ENCODE measurements around the gene MYO16.

Gene MYO16

GRCh38 chr13:108889324-108889984, 260.0 kb downstream of the MYO16 start:
- no peak overlapping the region for H4K8ac ChIP-seq (ENCODE audit: low read length)

DNA sequence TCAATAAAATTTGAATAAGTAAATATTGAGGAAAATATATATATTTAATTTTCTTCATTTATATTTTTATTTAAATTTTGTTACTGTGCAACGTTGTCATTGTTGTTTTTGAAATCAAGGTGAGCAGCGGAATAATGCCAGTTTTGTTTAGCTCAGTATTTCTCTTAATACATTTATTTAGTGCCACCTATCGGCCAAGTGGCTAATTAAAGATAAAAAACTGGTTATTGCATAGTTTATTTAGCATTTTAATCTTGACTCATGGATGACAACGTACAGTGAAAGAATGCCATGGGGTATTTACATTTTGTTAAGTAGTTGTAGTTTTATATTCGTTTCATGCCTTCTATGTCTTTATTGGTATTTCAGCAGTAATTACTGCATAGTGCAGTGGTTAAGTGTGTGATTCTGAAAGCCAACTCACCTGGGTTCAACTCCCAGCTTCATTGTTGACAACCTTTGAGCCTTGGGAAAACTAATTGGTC, 265.9 kb downstream of the MYO16 start:
- Histone ChIP-seq H3K27ac (ENCODE audit: low read length, poor library complexity, severe bottlenecking) (no peak overlapping the region), H2AFZ (ENCODE audit: low read depth, low read length) (no peak overlapping the region), H3K9me3 (ENCODE audit: control insufficient read depth, low read length) (no peaks in the 10 kb centered on the region), H3K4me1 (ENCODE audit: control insufficient read depth, insufficient read depth, low read depth, low read length) (no peaks in the 10 kb centered on the region), H3K14ac (ENCODE audit: low read length in 2 of 2) (no peak overlapping the region), H3K4me3 (ENCODE audit: insufficient read depth in 1 of 2, low read depth in 1 of 2, low read length in 2 of 2) (no peak overlapping the region), H3K18ac (ENCODE audit: low read depth in 1 of 2, low read length in 2 of 2) (no peak overlapping the region), H2AK5ac (ENCODE audit: low read length, severe bottlenecking) (no peak overlapping the region), H3K79me1 (replicated peaks; ENCODE audit: low read length, poor library complexity, severe bottlenecking) (no peaks in the 10 kb centered on the region), H3K4me2 (ENCODE audit: low read length, poor library complexity, severe bottlenecking) (no peak overlapping the region), H2BK5ac (ENCODE audit: low read depth, low read length, poor library complexity, severe bottlenecking) (no peak overlapping the region), H4K91ac (ENCODE audit: low read length) (no peak overlapping the region), H3K27me3 (ENCODE audit: control insufficient read depth in 1 of 2, insufficient read depth in 1 of 2, low read length in 2 of 2) (no peaks in the 10 kb centered on the region), H2BK120ac (ENCODE audit: low read depth, low read length) (no peak overlapping the region), H3K36me3 (ENCODE audit: control insufficient read depth in 1 of 2, insufficient read depth in 2 of 2, low read depth in 1 of 2, low read length in 2 of 2) (no peaks in the 10 kb centered on the region), H3K9ac (ENCODE audit: low read length) (no peak overlapping the region), H3K4ac (ENCODE audit: low read depth in 1 of 2, low read length in 2 of 2) (no peak overlapping the region), H2BK15ac (ENCODE audit: low read depth, poor library complexity, severe bottlenecking) (no peak overlapping the region), H3K23ac (ENCODE audit: low read length in 2 of 2) (no peak overlapping the region), H4K8ac (ENCODE audit: low read length) (no peak overlapping the region), H2BK12ac (ENCODE audit: low read length in 2 of 2) (no peak overlapping the region)
- 0% methylated on average over 3 of the region's 5 CpGs for WGBS
- peak; percentile 59 for DNase-seq

More at GRCh38 chr13:108889324-108889984, 260.0 kb downstream of the MYO16 start:
- H2BK120ac ChIP-seq (ENCODE audit: low read depth, low read length), result no peak overlapping the region
- no peak overlapping the region for H3K23ac ChIP-seq (ENCODE audit: low read length in 2 of 2)
- no peaks in the 10 kb centered on the region for H3K79me1 ChIP-seq (replicated peaks; ENCODE audit: low read length, poor library complexity, severe bottlenecking)
- H2AFZ ChIP-seq (ENCODE audit: low read depth, low read length), result no peak overlapping the region
- no peak overlapping the region for H3K4me2 ChIP-seq (ENCODE audit: low read length, poor library complexity, severe bottlenecking)
- H3K4me1 ChIP-seq (ENCODE audit: control insufficient read depth, insufficient read depth, low read depth, low read length), result no peaks in the 10 kb centered on the region
- whole genome bisulfite sequencing, result no CpG with 5 or more reads among the region's 2 CpGs
- no peak overlapping the region for H2BK5ac ChIP-seq (ENCODE audit: low read depth, low read length, poor library complexity, severe bottlenecking)
- H3K9me3 ChIP-seq (ENCODE audit: control insufficient read depth, low read length), result no peaks in the 10 kb centered on the region
- no peak overlapping the region for H4K91ac ChIP-seq (ENCODE audit: low read length)
- no peak overlapping the region for H3K4ac ChIP-seq (ENCODE audit: low read depth in 1 of 2, low read length in 2 of 2)
- no peak overlapping the region for H2AK5ac ChIP-seq (ENCODE audit: low read length, severe bottlenecking)
- no peak overlapping the region for H3K4me3 ChIP-seq (ENCODE audit: insufficient read depth in 1 of 2, low read depth in 1 of 2, low read length in 2 of 2)
- H3K36me3 ChIP-seq (ENCODE audit: control insufficient read depth in 1 of 2, insufficient read depth in 2 of 2, low read depth in 1 of 2, low read length in 2 of 2), result no peaks in the 10 kb centered on the region
- H3K9ac ChIP-seq (ENCODE audit: low read length), result no peak overlapping the region
- no peak for DNase-seq
- H2BK15ac ChIP-seq (ENCODE audit: low read depth, poor library complexity, severe bottlenecking), result no peak overlapping the region
- H3K18ac ChIP-seq (ENCODE audit: low read depth in 1 of 2, low read length in 2 of 2), result no peak overlapping the region
- no peak overlapping the region for H2BK12ac ChIP-seq (ENCODE audit: low read length in 2 of 2)
- H3K27ac ChIP-seq (ENCODE audit: low read length, poor library complexity, severe bottlenecking), result no peak overlapping the region
- H3K27me3 ChIP-seq (ENCODE audit: control insufficient read depth in 1 of 2, insufficient read depth in 1 of 2, low read length in 2 of 2), result no peaks in the 10 kb centered on the region
- H3K14ac ChIP-seq (ENCODE audit: low read length in 2 of 2), result no peak overlapping the region

DNA sequence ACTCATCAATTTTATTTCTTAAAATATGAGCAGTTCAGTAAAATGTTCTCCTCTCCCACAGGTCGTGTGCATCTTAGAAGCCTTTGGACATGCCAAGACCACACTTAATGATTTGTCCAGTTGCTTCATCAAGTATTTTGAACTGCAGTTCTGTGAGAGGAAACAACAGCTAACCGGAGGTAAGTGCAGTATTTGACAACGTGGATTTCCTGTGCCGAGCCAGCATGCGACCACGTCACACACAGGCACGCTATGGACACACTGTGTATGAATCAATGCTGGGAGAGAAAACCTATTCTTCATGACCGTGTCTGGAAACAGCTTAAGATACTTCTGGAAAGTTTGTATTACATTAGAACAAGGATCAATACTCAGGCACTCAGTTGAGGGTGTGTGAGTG, 268.5 kb downstream of the MYO16 start:
- no peak overlapping the region for H3K18ac ChIP-seq (ENCODE audit: low read depth in 1 of 2, low read length in 2 of 2)
- WGBS, result 80% methylated on average over 8 of the region's 8 CpGs
- H3K27me3 ChIP-seq (ENCODE audit: control insufficient read depth in 1 of 2, insufficient read depth in 1 of 2, low read length in 2 of 2), result no peaks in the 10 kb centered on the region
- no peaks in the 10 kb centered on the region for H3K4me1 ChIP-seq (ENCODE audit: control insufficient read depth, insufficient read depth, low read depth, low read length)
- no peak overlapping the region for H3K23ac ChIP-seq (ENCODE audit: low read length in 2 of 2)
- no peak overlapping the region for H2BK120ac ChIP-seq (ENCODE audit: low read depth, low read length)
- H4K91ac ChIP-seq (ENCODE audit: low read length), result no peak overlapping the region
- no peak for DNase-seq
- H2BK12ac ChIP-seq (ENCODE audit: low read length in 2 of 2), result peak overlapping the region in 1 of 2 experiments; percentile 42
- no peak overlapping the region for H3K9ac ChIP-seq (ENCODE audit: low read length)
- H3K4me2 ChIP-seq (ENCODE audit: low read length, poor library complexity, severe bottlenecking), result no peak overlapping the region
- no peak overlapping the region for H3K27ac ChIP-seq (ENCODE audit: low read length, poor library complexity, severe bottlenecking)
- no peak overlapping the region for H3K14ac ChIP-seq (ENCODE audit: low read length in 2 of 2)
- H2AK5ac ChIP-seq (ENCODE audit: low read length, severe bottlenecking), result peak overlapping the region; percentile 19
- peaks cover 2% of the 10 kb centered on the region for H3K9me3 ChIP-seq (ENCODE audit: control insufficient read depth, low read length)
- no peak overlapping the region for H4K8ac ChIP-seq (ENCODE audit: low read length)
- no peaks in the 10 kb centered on the region for H3K36me3 ChIP-seq (ENCODE audit: control insufficient read depth in 1 of 2, insufficient read depth in 2 of 2, low read depth in 1 of 2, low read length in 2 of 2)
- H2BK15ac ChIP-seq (ENCODE audit: low read depth, poor library complexity, severe bottlenecking), result no peak overlapping the region
- no peak overlapping the region for H2BK5ac ChIP-seq (ENCODE audit: low read depth, low read length, poor library complexity, severe bottlenecking)
- H3K4ac ChIP-seq (ENCODE audit: low read depth in 1 of 2, low read length in 2 of 2), result no peak overlapping the region
- H2AFZ ChIP-seq (ENCODE audit: low read depth, low read length), result no peak overlapping the region
- H3K4me3 ChIP-seq (ENCODE audit: insufficient read depth in 1 of 2, low read depth in 1 of 2, low read length in 2 of 2), result no peak overlapping the region
- H3K79me1 ChIP-seq (replicated peaks; ENCODE audit: low read length, poor library complexity, severe bottlenecking), result no peaks in the 10 kb centered on the region

GRCh38 chr13:108902405-108903155, 273.2 kb downstream of the MYO16 start:
- Histone ChIP-seq H3K14ac (ENCODE audit: low read length in 2 of 2) (no peak overlapping the region), H3K27ac (ENCODE audit: low read length, poor library complexity, severe bottlenecking) (no peak overlapping the region), H4K91ac (ENCODE audit: low read length) (no peak overlapping the region), H3K4me3 (ENCODE audit: insufficient read depth in 1 of 2, low read depth in 1 of 2, low read length in 2 of 2) (no peak overlapping the region), H2BK15ac (ENCODE audit: low read depth, poor library complexity, severe bottlenecking) (no peak overlapping the region), H2AK5ac (ENCODE audit: low read length, severe bottlenecking) (no peak overlapping the region), H3K4me1 (ENCODE audit: control insufficient read depth, insufficient read depth, low read depth, low read length) (no peaks in the 10 kb centered on the region), H2BK5ac (ENCODE audit: low read depth, low read length, poor library complexity, severe bottlenecking) (no peak overlapping the region), H3K9ac (ENCODE audit: low read length) (no peak overlapping the region), H2AFZ (ENCODE audit: low read depth, low read length) (no peak overlapping the region), H4K8ac (ENCODE audit: low read length) (no peak overlapping the region), H3K23ac (ENCODE audit: low read length in 2 of 2) (no peak overlapping the region), H2BK12ac (ENCODE audit: low read length in 2 of 2) (no peak overlapping the region), H3K4ac (ENCODE audit: low read depth in 1 of 2, low read length in 2 of 2) (no peak overlapping the region), H3K36me3 (ENCODE audit: control insufficient read depth in 1 of 2, insufficient read depth in 2 of 2, low read depth in 1 of 2, low read length in 2 of 2) (no peaks in the 10 kb centered on the region), H3K9me3 (ENCODE audit: control insufficient read depth, low read length) (peaks cover 2% of the 10 kb centered on the region), H3K27me3 (ENCODE audit: control insufficient read depth in 1 of 2, insufficient read depth in 1 of 2, low read length in 2 of 2) (no peaks in the 10 kb centered on the region), H3K79me1 (replicated peaks; ENCODE audit: low read length, poor library complexity, severe bottlenecking) (no peaks in the 10 kb centered on the region), H3K18ac (ENCODE audit: low read depth in 1 of 2, low read length in 2 of 2) (no peak overlapping the region), H2BK120ac (ENCODE audit: low read depth, low read length) (no peak overlapping the region), H3K4me2 (ENCODE audit: low read length, poor library complexity, severe bottlenecking) (no peak overlapping the region)
- 92% methylated on average over 7 of the region's 7 CpGs for WGBS
- no peak for DNase-seq
